Activated T-helper 1 cell treated with Interleukin-2 at 50 U/mL for 16 hours (primary cell): Measurements from ENCODE around the gene GPX2.

Experiments used
- DNase-seq: peaks from one replicate; pipeline ENCODE4 v3.0.0-alpha.2; 2020; ENCODE audit warnings: low read depth

GPX2 gene

GRCh38 chr14:64958743-64959142 is 16.2 kb upstream of the GPX2 start:
- DNase-seq = no peak

- no peak for DNase-seq
These were observed 15.7 kb upstream of the GPX2 start for GRCh38 chr14:64958201-64958600.

- no peak for DNase-seq
These were observed 14.3 kb upstream of the GPX2 start for GRCh38 chr14:64956697-64957406.

- DNase-seq = no peak
These were observed 12.8 kb upstream of the GPX2 start for GRCh38 chr14:64955297-64955696.

GRCh38 chr14:64954491-64955240 is 12.1 kb upstream of the GPX2 start:
- no peak for DNase-seq

- no peak for DNase-seq
These were observed 11.1 kb upstream of the GPX2 start for GRCh38 chr14:64953661-64954060.

- no peak for DNase-seq
These were observed 10.7 kb upstream of the GPX2 start for GRCh38 chr14:64953310-64953654.

GRCh38 chr14:64952598-64953309 is 10.2 kb upstream of the GPX2 start:
- DNase-seq = no peak

GRCh38 chr14:64951724-64952123 is 9.2 kb upstream of the GPX2 start:
- no peak for DNase-seq

GRCh38 chr14:64951291-64951690 is 8.7 kb upstream of the GPX2 start:
- DNase-seq = no peak

GRCh38 chr14:64950889-64951288 is 8.3 kb upstream of the GPX2 start:
- no peak for DNase-seq

- DNase-seq = no peak
These were observed 6.2 kb upstream of the GPX2 start for GRCh38 chr14:64948612-64949210.

GRCh38 chr14:64947710-64948611 is 5.4 kb upstream of the GPX2 start:
- DNase-seq = no peak

- no peak for DNase-seq
These were observed 3.9 kb upstream of the GPX2 start for GRCh38 chr14:64946310-64947045.

- DNase-seq = no peak
These were observed 3.1 kb upstream of the GPX2 start for GRCh38 chr14:64945431-64946178.

GRCh38 chr14:64944861-64945260 is 2.3 kb upstream of the GPX2 start:
- no peak for DNase-seq

GRCh38 chr14:64944041-64944440 is 1.5 kb upstream of the GPX2 start:
- DNase-seq = no peak

- no peak for DNase-seq
These were observed 1.0 kb upstream of the GPX2 start for GRCh38 chr14:64943556-64943955.

- DNase-seq = no peak
These were observed 2.1 kb downstream of the GPX2 start for GRCh38 chr14:64940336-64940910.

- DNase-seq = no peak
These were observed 2.7 kb downstream of the GPX2 start for GRCh38 chr14:64939817-64940190.
